Measurements from ENCODE around the gene PSMB10.
A peak's percentile ranks its signal among the peaks of the same experiment; 100 is the strongest.

The PSMB10 gene

DNA sequence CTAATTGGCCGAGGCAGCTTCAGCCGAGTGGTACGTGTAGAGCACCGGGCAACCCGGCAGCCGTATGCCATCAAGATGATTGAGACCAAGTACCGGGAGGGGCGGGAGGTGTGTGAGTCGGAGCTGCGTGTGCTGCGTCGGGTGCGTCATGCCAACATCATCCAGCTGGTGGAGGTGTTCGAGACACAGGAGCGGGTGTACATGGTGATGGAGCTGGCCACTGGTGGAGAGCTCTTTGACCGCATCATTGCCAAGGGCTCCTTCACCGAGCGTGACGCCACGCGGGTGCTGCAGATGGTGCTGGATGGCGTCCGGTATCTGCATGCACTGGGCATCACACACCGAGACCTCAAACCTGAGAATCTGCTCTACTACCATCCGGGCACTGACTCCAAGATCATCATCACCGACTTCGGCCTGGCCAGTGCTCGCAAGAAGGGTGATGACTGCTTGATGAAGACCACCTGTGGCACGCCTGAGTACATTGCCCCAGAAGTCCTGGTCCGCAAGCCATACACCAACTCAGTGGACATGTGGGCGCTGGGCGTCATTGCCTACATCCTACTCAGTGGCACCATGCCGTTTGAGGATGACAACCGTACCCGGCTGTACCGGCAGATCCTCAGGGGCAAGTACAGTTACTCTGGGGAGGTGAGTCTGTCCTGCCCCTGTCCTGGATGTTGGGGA lies 27.5 kb downstream of the PSMB10 start:
- Histone ChIP-seq H4K20me1 (ENCODE audit: insufficient read depth) (no peaks in the 10 kb centered on the region), H3K27me3 (ENCODE audit: insufficient read depth, low read depth) (no peaks in the 10 kb centered on the region), H3K9ac (no peak overlapping the region), H2AFZ (ENCODE audit: low read depth) (no peak overlapping the region), H3K27ac (peak overlapping the region; percentile 27; the same call in 1 of the 2 replicates), H3K4me2 (no peak overlapping the region; the same call in 1 of the 2 replicates), H3K36me3 (ENCODE audit: insufficient read depth) (no peaks in the 10 kb centered on the region), H3K79me2 (ENCODE audit: insufficient read depth, low read depth) (no peaks in the 10 kb centered on the region), H3K4me1 (ENCODE audit: low read depth, poor library complexity, severe bottlenecking) (peaks cover 12% of the 10 kb centered on the region), H3K4me3 (IDR thresholded peaks at IDR 0.05; ENCODE audit: insufficient read depth, low read depth, low read length) (no peak overlapping the region)
- TF ChIP-seq, protein P1, sequence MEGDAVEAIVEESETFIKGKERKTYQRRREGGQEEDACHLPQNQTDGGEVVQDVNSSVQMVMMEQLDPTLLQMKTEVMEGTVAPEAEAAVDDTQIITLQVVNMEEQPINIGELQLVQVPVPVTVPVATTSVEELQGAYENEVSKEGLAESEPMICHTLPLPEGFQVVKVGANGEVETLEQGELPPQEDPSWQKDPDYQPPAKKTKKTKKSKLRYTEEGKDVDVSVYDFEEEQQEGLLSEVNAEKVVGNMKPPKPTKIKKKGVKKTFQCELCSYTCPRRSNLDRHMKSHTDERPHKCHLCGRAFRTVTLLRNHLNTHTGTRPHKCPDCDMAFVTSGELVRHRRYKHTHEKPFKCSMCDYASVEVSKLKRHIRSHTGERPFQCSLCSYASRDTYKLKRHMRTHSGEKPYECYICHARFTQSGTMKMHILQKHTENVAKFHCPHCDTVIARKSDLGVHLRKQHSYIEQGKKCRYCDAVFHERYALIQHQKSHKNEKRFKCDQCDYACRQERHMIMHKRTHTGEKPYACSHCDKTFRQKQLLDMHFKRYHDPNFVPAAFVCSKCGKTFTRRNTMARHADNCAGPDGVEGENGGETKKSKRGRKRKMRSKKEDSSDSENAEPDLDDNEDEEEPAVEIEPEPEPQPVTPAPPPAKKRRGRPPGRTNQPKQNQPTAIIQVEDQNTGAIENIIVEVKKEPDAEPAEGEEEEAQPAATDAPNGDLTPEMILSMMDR (conservative IDR thresholded peaks at IDR 0.05; ENCODE audit: low read depth, low read length) = no peak

DNA sequence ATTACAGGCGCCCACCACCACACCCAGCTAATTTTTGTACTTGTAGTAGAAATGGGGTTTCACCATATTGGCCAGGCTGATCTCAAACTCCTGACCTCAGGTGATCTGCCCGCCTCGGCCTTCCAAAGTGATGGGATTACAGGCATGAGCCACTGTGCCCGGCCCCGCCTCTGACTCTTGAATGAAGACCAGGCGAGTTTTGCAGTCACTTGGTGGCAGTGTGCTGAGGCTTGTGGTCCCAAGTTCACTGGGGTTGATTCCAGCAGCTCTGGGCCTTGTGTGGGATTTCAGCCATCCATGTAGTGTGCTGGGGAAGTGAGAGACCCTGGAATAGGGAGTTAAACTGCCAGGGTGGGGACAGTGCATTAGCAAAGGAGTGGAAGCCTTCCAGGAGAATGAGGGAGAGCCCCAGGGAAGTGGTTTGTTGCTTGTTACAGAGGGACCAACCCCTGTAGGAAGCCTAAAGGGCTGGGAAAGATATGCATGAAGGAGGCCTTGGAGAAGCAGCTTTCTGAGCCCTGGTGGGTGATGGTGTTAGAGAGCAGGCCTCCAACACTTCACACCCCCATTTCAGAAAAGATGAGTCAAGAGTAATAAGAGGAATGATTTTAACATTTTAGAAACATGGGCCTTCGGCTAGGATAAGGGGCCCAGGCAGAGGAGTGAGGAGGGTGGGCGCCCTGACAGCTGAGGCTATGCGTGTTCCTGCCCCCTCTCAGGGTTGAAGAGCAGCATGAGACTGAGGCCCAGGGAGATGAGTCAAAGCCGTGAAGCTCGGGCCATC lies 29.1 kb downstream of the PSMB10 start:
- Histone ChIP-seq H3K36me3 (ENCODE audit: insufficient read depth) (no peaks in the 10 kb centered on the region), H3K79me2 (ENCODE audit: insufficient read depth, low read depth) (no peaks in the 10 kb centered on the region), H2AFZ (ENCODE audit: low read depth) (no peak overlapping the region), H3K4me1 (ENCODE audit: low read depth, poor library complexity, severe bottlenecking) (peaks cover 12% of the 10 kb centered on the region), H3K4me3 (IDR thresholded peaks at IDR 0.05; ENCODE audit: insufficient read depth, low read depth, low read length) (no peak overlapping the region), H3K27me3 (ENCODE audit: insufficient read depth, low read depth) (no peaks in the 10 kb centered on the region), H4K20me1 (ENCODE audit: insufficient read depth) (no peaks in the 10 kb centered on the region), H3K27ac (no peak overlapping the region), H3K9ac (no peak overlapping the region), H3K4me2 (no peak overlapping the region)
- TF ChIP-seq, protein P1 (conservative IDR thresholded peaks at IDR 0.05; ENCODE audit: low read depth, low read length) = no peak

DNA sequence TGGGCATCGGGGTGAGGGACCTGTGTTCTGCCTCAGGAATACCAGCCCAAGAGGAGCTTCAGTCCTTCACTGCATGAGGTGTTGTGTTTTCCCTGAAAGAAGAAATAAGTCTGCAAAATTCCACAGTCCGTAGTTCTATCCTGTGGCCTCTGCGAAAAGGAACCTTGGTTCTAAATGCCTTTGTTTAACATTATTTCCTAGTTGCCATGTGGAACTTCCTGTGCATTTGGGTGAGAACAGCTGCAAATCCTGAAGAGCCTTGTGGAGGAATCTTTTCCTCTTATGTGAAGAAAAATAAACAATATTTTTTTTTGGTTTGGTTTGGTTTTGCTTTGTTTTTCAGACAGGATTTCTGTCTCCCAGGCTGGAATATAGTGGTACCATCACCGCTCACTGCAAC lies 33.8 kb downstream of the PSMB10 start:
- H4K20me1 ChIP-seq (ENCODE audit: insufficient read depth) = no peaks in the 10 kb centered on the region
- no peak overlapping the region for H3K4me3 ChIP-seq (IDR thresholded peaks at IDR 0.05; ENCODE audit: insufficient read depth, low read depth, low read length)
- TF ChIP-seq, protein P1 (conservative IDR thresholded peaks at IDR 0.05; ENCODE audit: low read depth, low read length) = no peak
- H3K27me3 ChIP-seq (ENCODE audit: insufficient read depth, low read depth) = no peaks in the 10 kb centered on the region
- no peak overlapping the region for H3K27ac ChIP-seq
- H3K79me2 ChIP-seq (ENCODE audit: insufficient read depth, low read depth) = 0 out of 2 replicates have a peak, but pooled peaks cover 9% of the 10 kb centered on the region
- no peak overlapping the region for H3K9ac ChIP-seq
- no peak overlapping the region for H2AFZ ChIP-seq (ENCODE audit: low read depth)
- H3K4me1 ChIP-seq (ENCODE audit: low read depth, poor library complexity, severe bottlenecking) = peaks cover 5% of the 10 kb centered on the region
- no peaks in the 10 kb centered on the region for H3K36me3 ChIP-seq (ENCODE audit: insufficient read depth)
- no peak overlapping the region for H3K4me2 ChIP-seq

DNA sequence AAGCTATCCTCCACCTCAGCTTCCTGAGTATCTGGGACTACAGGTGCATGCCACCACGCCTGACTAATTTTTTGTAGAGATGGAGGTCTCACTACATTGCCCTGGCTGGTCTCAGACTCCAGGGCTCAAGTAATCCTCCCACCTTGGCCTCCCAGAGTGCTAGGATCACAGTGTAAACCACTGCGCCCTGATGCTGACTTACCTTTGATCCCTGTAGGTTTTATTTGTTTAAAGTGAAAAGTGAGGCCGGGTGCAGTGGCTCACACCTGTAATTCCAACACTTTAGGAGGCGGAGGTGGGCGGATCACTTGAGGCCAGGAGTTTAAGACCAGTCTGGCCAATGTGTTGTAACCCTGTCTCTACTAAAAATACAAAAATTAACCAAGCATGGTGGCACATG lies 34.9 kb downstream of the PSMB10 start:
- Histone ChIP-seq H3K4me3 (IDR thresholded peaks at IDR 0.05; ENCODE audit: insufficient read depth, low read depth, low read length) (no peak overlapping the region), H3K27ac (no peak overlapping the region), H3K4me1 (ENCODE audit: low read depth, poor library complexity, severe bottlenecking) (peaks cover 5% of the 10 kb centered on the region), H3K4me2 (no peak overlapping the region), H3K9ac (no peak overlapping the region), H2AFZ (ENCODE audit: low read depth) (no peak overlapping the region), H3K27me3 (ENCODE audit: insufficient read depth, low read depth) (no peaks in the 10 kb centered on the region), H3K36me3 (ENCODE audit: insufficient read depth) (no peaks in the 10 kb centered on the region), H4K20me1 (ENCODE audit: insufficient read depth) (no peaks in the 10 kb centered on the region), H3K79me2 (ENCODE audit: insufficient read depth, low read depth) (peaks cover 16% of the 10 kb centered on the region; the same call in 1 of the 2 replicates)
- TF ChIP-seq, protein P1 (conservative IDR thresholded peaks at IDR 0.05; ENCODE audit: low read depth, low read length) = no peak
